Endothelial cell of umbilical vein (primary cell): ENCODE results near the gene LSG1. TPM values are rescaled to one million over a fixed set of nuclear protein-coding genes. Genes with fewer than 3 reads are reported as not detected.
A peak's percentile ranks its signal among the peaks of the same experiment; 100 is the strongest.

ENCODE experiments used
- BruUV-seq: library from RNA; stranded (reverse); fragments of 400-500 nt; replicated peaks from 2 replicates; lab custom pipeline; 2021; lab: Mats Ljungman, UMichigan
- CTCF ChIA-PET: fragments of 300-600, 350-600 bp; sonication (Branson Sonifier 250); formaldehyde crosslinking; loops from one replicate; lab custom pipeline; 2021; ENCODE audit warnings: antibody characterized with exemption, inconsistent platforms; lab: Charles Lee
- POLR2A ChIA-PET: fragments of 300-600, 350-600 bp; sonication (Branson Sonifier 250); formaldehyde crosslinking; loops from one replicate; lab custom pipeline; 2021; ENCODE audit warnings: antibody characterized with exemption, inconsistent platforms; lab: Charles Lee
- DNase-seq: peaks from one replicate; pipeline ENCODE4 v3.0.0-alpha.2; 2011; ENCODE audit warnings: low read depth, low spot score
- FAIRE-seq: peaks from 2 replicates; lab custom pipeline; 2011; peaks lifted over from hg19 to GRCh38; lab: Jason Lieb, UNC
- H2AFZ ChIP-seq: 2 replicates; pipeline ENCODE4 v1.6.0; 2012; ENCODE audit warnings: low read depth, low read length, control low read depth, inconsistent platforms
- H3K27ac ChIP-seq: 2 replicates; pipeline ENCODE4 v1.5.1; 2011; ENCODE audit warnings: low read depth, mild to moderate bottlenecking, control low read depth, low read length, moderate library complexity; ENCODE audit not compliant: insufficient read depth
- H3K27me3 ChIP-seq, 2 experiments: 2 replicates each; pipeline versions ENCODE4 v1.6.0 to v1.6.1; 2011; ENCODE audit warnings: low read length in 2 of 2, mixed read lengths in 1 of 2; ENCODE audit not compliant: control insufficient read depth in 2 of 2, insufficient read depth in 2 of 2
- H3K36me3 ChIP-seq, 2 experiments: 2 replicates in 1 of 2; 3 replicates in 1 of 2; pipeline ENCODE4 v1.5.1; 2011; ENCODE audit warnings: low read length in 2 of 2, mild to moderate bottlenecking in 1 of 2, moderate library complexity in 1 of 2; ENCODE audit not compliant: control insufficient read depth in 2 of 2, insufficient read depth in 2 of 2; ENCODE audit errors: extremely low read depth in 1 of 2
- H3K4me1 ChIP-seq: 3 replicates; pipeline ENCODE4 v1.5.1; 2011; ENCODE audit warnings: mild to moderate bottlenecking, low read length; ENCODE audit not compliant: control insufficient read depth, insufficient read depth; ENCODE audit errors: extremely low read depth
- H3K4me2 ChIP-seq: 2 replicates; pipeline ENCODE4 v1.6.1; 2011; ENCODE audit warnings: low read length, control low read depth, mixed read lengths; ENCODE audit not compliant: insufficient read depth
- H3K4me3 ChIP-seq, 3 experiments: fragments of 200-600 bp in 1 of 3; sonication (generic), shearing (Covaris generic) in 1 of 3; replicated peaks in 1 of 3; 2 replicates each; pipeline ENCODE4 v1.5.1; 2011 to 2016; ENCODE audit warnings: control low read depth in 3 of 3, low read length in 3 of 3, mild to moderate bottlenecking in 2 of 3, inconsistent platforms in 1 of 3, low read depth in 1 of 3, moderate library complexity in 1 of 3; ENCODE audit not compliant: insufficient read depth in 1 of 3
- H3K79me2 ChIP-seq: 2 replicates; pipeline ENCODE4 v1.6.0; 2012; ENCODE audit warnings: low read length, inconsistent platforms; ENCODE audit not compliant: control insufficient read depth, insufficient read depth
- H3K9ac ChIP-seq: replicated peaks from 2 replicates; pipeline ENCODE3; 2011; ENCODE audit warnings: low read length, control low read depth; ENCODE audit not compliant: insufficient read depth; ENCODE audit errors: extremely low read depth
- H3K9me1 ChIP-seq: replicated peaks from 3 replicates; pipeline ENCODE4 v1.6.0; 2011; ENCODE audit warnings: mild to moderate bottlenecking, low read length; ENCODE audit not compliant: control insufficient read depth, insufficient read depth; ENCODE audit errors: extremely low read depth
- H3K9me3 ChIP-seq: replicated peaks from 2 replicates; pipeline ENCODE4 v1.5.1; 2012; ENCODE audit warnings: low read length, inconsistent platforms; ENCODE audit not compliant: control insufficient read depth, insufficient read depth
- H4K20me1 ChIP-seq: replicated peaks from 2 replicates; pipeline ENCODE3; 2011; ENCODE audit warnings: mild to moderate bottlenecking, low read length; ENCODE audit not compliant: control insufficient read depth, insufficient read depth; ENCODE audit errors: extremely low read depth
- FOS ChIP-seq: IDR thresholded peaks from 2 replicates; pipeline ENCODE4 v1.6.1; 2011; ENCODE audit warnings: mild to moderate bottlenecking, low read length, moderate library complexity, borderline replicate concordance; ENCODE audit not compliant: insufficient read depth
- JUN ChIP-seq: IDR thresholded peaks from 2 replicates; pipeline ENCODE4 v1.6.1; 2011; ENCODE audit warnings: borderline replicate concordance, low read depth; ENCODE audit not compliant: insufficient read length, insufficient read depth
- POLR2AphosphoS5 ChIP-seq: IDR thresholded peaks from 2 replicates; pipeline ENCODE4 v1.6.1; 2012; ENCODE audit warnings: low read depth, mild to moderate bottlenecking, control low read depth, low read length, moderate library complexity; ENCODE audit not compliant: insufficient read depth
- dilution Hi-C: fragments of 300-500 bp; cut with MboI; formaldehyde crosslinking; loops from one replicate; pipeline ENCODE4 v1.15.0; 2019; ENCODE audit warnings: low sequenced_read_pairs; ENCODE audit not compliant: extremely low pct_ligation_motif_present
- intact Hi-C: fragments of 100-400 bp; cut with micrococcal nuclease; formaldehyde crosslinking; loops from one replicate; pipeline ENCODE4 v1.10.0; 2022
- polyA plus RNA-seq, 4 experiments: library from polyadenylated mRNA; depleted of rRNA in 3 of 4; stranded (reverse) in 3 of 4; unstranded in 1 of 4; fragments of >200 nt; gene quantifications; 2 replicates each; pipeline versions ENCODE4 v1.2.1 to v1.2.3, GENCODE V29; 2011 to 2012; ENCODE audit warnings: missing spikeins in 1 of 4
- total RNA-seq: library from RNA; stranded (reverse); gene quantifications from 2 replicates; pipeline ENCODE4 v1.2.3, GENCODE V29; 2021
- TF ChIP-seq, protein P1 (sequence below), 2 donors: IDR thresholded peaks; 1 replicate in 1 of 2; 2 replicates in 1 of 2; pipeline ENCODE4 v1.5.1; 2011; ENCODE audit warnings: low read length in 2 of 2, mild to moderate bottlenecking in 2 of 2, moderate library complexity in 2 of 2, control low read depth in 1 of 2, inconsistent platforms in 1 of 2, low read depth in 1 of 2; ENCODE audit not compliant: insufficient read depth in 1 of 2; ENCODE audit errors: extremely low read depth in 1 of 2
- TF ChIP-seq, protein P2 (sequence below): IDR thresholded peaks from 2 replicates; pipeline ENCODE4 v1.6.1; 2011; ENCODE audit not compliant: insufficient read depth, insufficient read length

The LSG1 gene
- total and polyA plus RNA-seq, 2 donors (not counting 3 experiments of a cell fraction or from before 2014, with no cell fraction given), result 50.0 to 52.7 TPM

DNA sequence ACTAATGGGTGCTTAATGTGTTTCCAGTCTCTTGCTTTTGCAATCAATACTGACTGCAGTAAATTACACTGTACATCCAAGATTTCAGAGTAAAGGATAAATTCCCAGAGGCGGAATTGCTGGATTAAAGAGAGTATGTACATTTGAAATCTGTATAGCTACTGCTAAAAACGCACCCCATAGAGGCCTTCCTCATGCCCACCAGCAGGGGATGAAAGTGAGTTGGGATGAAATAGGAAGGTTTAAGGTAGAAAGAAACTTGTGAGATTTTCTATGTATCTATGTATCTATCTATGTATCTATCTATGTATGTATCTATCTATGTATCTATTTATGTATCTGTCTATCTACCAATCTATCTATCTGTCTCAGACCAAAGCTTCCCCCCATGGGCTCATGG, 67.2 kb downstream of the LSG1 start:
- BruUV-seq, result no TSS peak
- dilution Hi-C loops (no loop called here), intact Hi-C loops (no loop called here)
- H3K9ac ChIP-seq, result no peak overlapping the region
- H3K27ac ChIP-seq, result no peak overlapping the region
- CTCF ChIA-PET, result interaction anchor here (0.7 to 2.2 kb wide), 10 partner anchors 9 to 78 kb away, joined by 3 to 20 read pairs (median 4); partner anchors contain the start of gene TMEM44
- no peak overlapping the region for H3K4me2 ChIP-seq
- no peaks in the 10 kb centered on the region for H3K9me3 ChIP-seq
- TF ChIP-seq JUN, result no peak
- no peak for TF ChIP-seq POLR2AphosphoS5
- TF ChIP-seq, protein P1, sequence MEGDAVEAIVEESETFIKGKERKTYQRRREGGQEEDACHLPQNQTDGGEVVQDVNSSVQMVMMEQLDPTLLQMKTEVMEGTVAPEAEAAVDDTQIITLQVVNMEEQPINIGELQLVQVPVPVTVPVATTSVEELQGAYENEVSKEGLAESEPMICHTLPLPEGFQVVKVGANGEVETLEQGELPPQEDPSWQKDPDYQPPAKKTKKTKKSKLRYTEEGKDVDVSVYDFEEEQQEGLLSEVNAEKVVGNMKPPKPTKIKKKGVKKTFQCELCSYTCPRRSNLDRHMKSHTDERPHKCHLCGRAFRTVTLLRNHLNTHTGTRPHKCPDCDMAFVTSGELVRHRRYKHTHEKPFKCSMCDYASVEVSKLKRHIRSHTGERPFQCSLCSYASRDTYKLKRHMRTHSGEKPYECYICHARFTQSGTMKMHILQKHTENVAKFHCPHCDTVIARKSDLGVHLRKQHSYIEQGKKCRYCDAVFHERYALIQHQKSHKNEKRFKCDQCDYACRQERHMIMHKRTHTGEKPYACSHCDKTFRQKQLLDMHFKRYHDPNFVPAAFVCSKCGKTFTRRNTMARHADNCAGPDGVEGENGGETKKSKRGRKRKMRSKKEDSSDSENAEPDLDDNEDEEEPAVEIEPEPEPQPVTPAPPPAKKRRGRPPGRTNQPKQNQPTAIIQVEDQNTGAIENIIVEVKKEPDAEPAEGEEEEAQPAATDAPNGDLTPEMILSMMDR (IDR thresholded peaks at IDR 0.05; ENCODE audit: extremely low read depth in 1 of 2, insufficient read depth in 1 of 2, low read depth in 1 of 2, low read length in 2 of 2), result peak; percentile 29 to 44
- no peak for TF ChIP-seq FOS
- TF ChIP-seq, protein P2, sequence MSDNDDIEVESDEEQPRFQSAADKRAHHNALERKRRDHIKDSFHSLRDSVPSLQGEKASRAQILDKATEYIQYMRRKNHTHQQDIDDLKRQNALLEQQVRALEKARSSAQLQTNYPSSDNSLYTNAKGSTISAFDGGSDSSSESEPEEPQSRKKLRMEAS, result no peak
- no peaks in the 10 kb centered on the region for H4K20me1 ChIP-seq
- H3K4me3 ChIP-seq, result no peak overlapping the region
- H2AFZ ChIP-seq, result no peak overlapping the region
- H3K36me3 ChIP-seq, result peaks cover 11 to 42% of the 10 kb centered on the region in 2 experiments
- H3K9me1 ChIP-seq, result no peaks in the 10 kb centered on the region
- DNase-seq (no peak), FAIRE-seq (peak; percentile 53)
- H3K4me1 ChIP-seq, result no peaks in the 10 kb centered on the region
- no peaks in the 10 kb centered on the region for H3K27me3 ChIP-seq
- no peaks in the 10 kb centered on the region for H3K79me2 ChIP-seq
- POLR2A ChIA-PET, result no interaction called here
